ENCODE data around the gene BRD3.

GRCh38 chr9:133982971-133983720 is 84.7 kb downstream of the BRD3 start:
- TF ChIP-seq POLR2AphosphoS5 (IDR thresholded peaks at IDR 0.05; ENCODE audit: low read depth, low read length): no peak
- TF ChIP-seq SIN3A (IDR thresholded peaks at IDR 0.05; ENCODE audit: borderline replicate concordance, insufficient read depth, low read length): no peak
- no peak for TF ChIP-seq TAF1 (IDR thresholded peaks at IDR 0.05; ENCODE audit: borderline replicate concordance, insufficient read depth, low read length)
- TF ChIP-seq REST (IDR thresholded peaks at IDR 0.05; ENCODE audit: insufficient read depth in 1 of 2, low read depth in 2 of 2, low read length in 2 of 2): no peak
- TF ChIP-seq FOXP2 (optimal IDR thresholded peaks at IDR 0.05; ENCODE audit: borderline replicate concordance, extremely low read depth, extremely low read length, insufficient read depth): no peak

Measured in PFSK-1 (cell line).